PFSK-1 (cell line): ENCODE results near the gene NT5C3A.

ENCODE experiments used
- FOXP2 ChIP-seq: optimal IDR thresholded peaks from 2 replicates; pipeline ENCODE3; 2011; ENCODE audit warnings: borderline replicate concordance, control low read depth, inconsistent platforms; ENCODE audit not compliant: insufficient read depth; ENCODE audit errors: extremely low read length, extremely low read depth
- POLR2AphosphoS5 ChIP-seq: IDR thresholded peaks from 2 replicates; pipeline ENCODE4 v1.6.1; 2012; ENCODE audit warnings: low read depth, mild to moderate bottlenecking, control low read depth, low read length, moderate library complexity
- REST ChIP-seq, 2 experiments: IDR thresholded peaks; 2 replicates each; pipeline versions ENCODE4 v1.6.1 to v1.8.0; 2011 to 2012; ENCODE audit warnings: low read depth in 2 of 2, low read length in 2 of 2, control low read depth in 1 of 2, inconsistent platforms in 1 of 2, mild to moderate bottlenecking in 1 of 2, moderate library complexity in 1 of 2; ENCODE audit not compliant: insufficient read depth in 1 of 2
- SIN3A ChIP-seq: IDR thresholded peaks from 2 replicates; pipeline ENCODE4 v1.6.1; 2012; ENCODE audit warnings: mild to moderate bottlenecking, low read length, moderate library complexity, borderline replicate concordance; ENCODE audit not compliant: insufficient read depth
- TAF1 ChIP-seq: IDR thresholded peaks from 2 replicates; pipeline ENCODE4 v1.6.1; 2012; ENCODE audit warnings: low read length, control low read depth, borderline replicate concordance; ENCODE audit not compliant: insufficient read depth

The NT5C3A gene

DNA sequence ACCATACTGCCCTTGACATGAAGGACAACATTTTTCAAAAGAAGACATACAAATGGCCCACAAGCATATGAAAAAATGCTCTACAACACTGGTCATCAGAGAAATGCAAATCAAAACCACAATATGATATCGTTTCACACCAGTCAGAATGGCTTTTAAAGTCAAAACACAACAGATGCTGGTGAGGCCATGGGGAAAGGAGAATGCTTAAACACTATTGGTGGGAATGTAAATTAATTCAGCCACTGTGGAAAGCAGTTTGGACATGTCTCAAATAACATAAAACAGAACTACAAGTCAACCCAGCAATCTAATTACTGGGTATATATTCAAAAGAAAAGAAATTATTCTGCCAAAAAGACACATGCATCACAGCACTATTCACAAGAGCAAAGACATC is 4.2 kb upstream of the NT5C3A start:
- TF ChIP-seq TAF1 (no peak), REST (IDR thresholded peaks at IDR 0.05; ENCODE audit: insufficient read depth in 1 of 2, low read depth in 2 of 2, low read length in 2 of 2) (no peak), SIN3A (no peak), FOXP2 (no peak), POLR2AphosphoS5 (no peak)

GRCh38 chr7:33065981-33066380 is 3.4 kb upstream of the NT5C3A start:
- no peak for TF ChIP-seq REST (IDR thresholded peaks at IDR 0.05; ENCODE audit: insufficient read depth in 1 of 2, low read depth in 2 of 2, low read length in 2 of 2)
- no peak for TF ChIP-seq POLR2AphosphoS5
- no peak for TF ChIP-seq SIN3A
- no peak for TF ChIP-seq TAF1

DNA sequence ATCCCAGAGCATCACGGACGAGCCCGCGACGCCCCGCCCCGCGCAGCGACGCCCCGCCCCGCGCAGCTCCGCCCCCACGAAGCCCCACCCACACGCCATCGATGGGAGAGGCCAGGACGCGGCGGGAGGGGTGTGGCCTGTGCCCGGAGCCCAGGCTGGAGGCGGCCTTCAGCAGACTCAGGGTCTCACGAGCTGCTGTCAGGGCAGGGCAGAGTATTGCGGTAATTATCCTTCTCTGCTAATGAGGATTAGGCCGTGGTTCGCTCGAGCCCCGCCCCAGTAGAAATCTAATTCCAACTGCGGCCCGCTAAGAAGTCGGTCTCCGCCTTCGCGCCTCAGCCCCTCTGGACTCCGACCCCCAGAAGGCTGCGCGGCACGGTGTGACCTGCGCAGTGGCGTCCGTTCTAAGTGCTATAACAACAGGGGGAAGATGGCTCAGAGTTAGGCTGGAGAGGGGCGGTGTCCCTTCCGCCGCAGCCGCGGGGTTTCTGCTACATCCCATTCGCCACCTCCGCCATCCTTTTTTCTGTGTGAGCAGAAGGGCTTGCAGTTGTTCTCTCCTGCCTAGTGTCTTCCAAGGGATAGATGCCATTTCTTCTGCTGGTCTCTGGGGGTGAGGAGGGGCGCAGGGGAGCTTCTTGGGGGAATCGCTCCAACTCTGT is 337 bp upstream of the NT5C3A start:
- TF ChIP-seq FOXP2 (no peak), TAF1 (0 out of 2 replicates have a peak, but pooled peaks have one; percentile 3), REST (IDR thresholded peaks at IDR 0.05; ENCODE audit: insufficient read depth in 1 of 2, low read depth in 2 of 2, low read length in 2 of 2) (no peak), POLR2AphosphoS5 (peak; percentile 45; the same call in 1 of the 2 replicates), SIN3A (0 out of 2 replicates have a peak, but pooled peaks have one; percentile 2)

GRCh38 chr7:33061282-33061937 is 1.2 kb downstream of the NT5C3A start:
- no peak for TF ChIP-seq POLR2AphosphoS5
- TF ChIP-seq SIN3A, result no peak
- TF ChIP-seq FOXP2, result no peak
- no peak for TF ChIP-seq TAF1
- TF ChIP-seq REST (IDR thresholded peaks at IDR 0.05; ENCODE audit: insufficient read depth in 1 of 2, low read depth in 2 of 2, low read length in 2 of 2), result no peak
